Dermis microvascular lymphatic vessel endothelial cell (primary cell): Measurements from ENCODE around the gene LENEP. TPM values are rescaled to one million over a fixed set of nuclear protein-coding genes. Genes with fewer than 3 reads are reported as not detected.

Experiments used
- DNase-seq, 2 donors: peaks; one replicate each; pipeline versions ENCODE4 v3.0.0 to v3.0.0-alpha.2; 2010; ENCODE audit warnings: low read depth in 2 of 2
- total RNA-seq: library from RNA; depleted of rRNA; stranded (reverse); fragments of >200 nt; gene quantifications from 2 replicates; pipeline ENCODE4 v1.2.1, GENCODE V29; 2014

The LENEP gene
- total RNA-seq, 1 donor from 2014 or later: 0.13 TPM

DNA sequence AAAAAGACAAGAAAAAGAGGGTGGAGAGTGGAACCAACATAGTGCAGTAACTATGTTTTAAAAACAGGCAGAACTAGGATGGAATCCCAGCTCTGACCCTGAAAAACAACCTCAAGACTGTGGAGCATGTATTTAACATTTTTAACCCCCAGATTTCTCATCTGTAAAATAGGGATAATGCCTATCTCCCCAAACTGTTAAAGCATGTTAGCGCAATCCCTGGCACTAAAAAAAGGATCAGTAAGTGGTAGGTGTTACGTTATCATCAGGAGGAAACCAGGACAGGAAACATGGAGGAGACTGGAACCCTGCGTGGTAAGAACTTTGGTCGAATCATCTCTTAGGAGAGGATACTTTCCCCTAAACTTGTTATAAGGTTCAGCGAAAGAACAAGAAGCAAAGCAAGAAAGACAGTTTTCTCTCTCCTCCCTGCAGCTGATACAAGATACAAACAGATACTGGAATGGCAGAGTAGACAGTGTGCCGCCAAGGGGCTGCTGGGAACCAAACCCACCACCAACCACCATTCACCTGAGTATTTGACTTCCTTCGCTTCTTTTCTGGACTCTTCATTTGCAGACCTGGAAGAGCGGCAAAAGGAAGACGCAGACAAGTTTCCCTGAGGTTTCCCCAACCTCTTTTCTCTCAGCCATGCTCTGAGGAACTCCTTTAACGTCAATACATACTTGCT, 32.8 kb upstream of the LENEP start:
- DNase-seq: no peak

DNA sequence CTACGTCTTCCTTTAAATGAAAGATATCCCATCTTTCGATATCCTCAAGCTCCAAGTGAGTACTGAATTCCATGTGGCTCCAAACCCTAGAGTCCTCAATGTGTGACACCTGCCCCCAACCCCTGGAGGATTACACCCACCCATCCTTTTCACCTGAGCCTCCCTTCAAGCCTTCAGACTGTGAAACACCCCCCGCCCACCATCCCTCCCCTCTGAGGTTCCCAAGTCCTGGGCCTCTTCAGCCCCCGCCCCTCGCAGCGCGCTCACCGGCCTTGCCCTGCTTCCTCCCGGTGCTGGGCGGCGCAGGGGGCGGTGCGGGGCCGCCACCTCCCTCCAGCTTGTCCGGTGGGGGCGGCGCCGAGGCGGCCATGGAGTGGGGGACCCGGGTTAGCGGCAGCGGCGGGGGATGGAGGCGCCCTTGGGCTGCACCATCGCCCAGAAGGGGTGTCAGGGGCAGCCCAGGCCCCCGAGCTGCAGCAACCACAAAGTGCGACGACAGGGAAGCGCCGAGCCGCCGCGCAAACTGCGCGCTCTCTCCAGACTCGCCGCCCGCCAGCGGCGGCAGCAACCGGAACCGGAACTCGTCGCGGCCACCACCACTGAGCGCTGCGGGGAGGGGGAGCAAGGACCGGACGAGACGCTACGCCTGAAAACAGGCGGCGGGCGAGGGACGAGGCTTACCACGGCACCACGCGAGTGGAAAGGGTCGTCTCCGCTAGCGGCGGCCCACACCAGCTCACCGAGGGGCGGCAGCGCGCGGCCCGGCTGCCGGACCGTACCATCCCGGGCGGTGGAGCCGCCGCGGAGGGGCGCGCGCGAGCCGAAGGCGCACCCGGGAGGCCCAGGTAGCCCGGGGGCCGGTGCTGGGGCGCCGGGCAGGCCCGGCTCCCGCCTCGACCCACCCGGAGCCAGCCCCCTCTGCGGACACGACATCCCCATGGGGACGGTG, 31.9 kb upstream of the LENEP start, which contains the start of gene PYGO2:
PYGO2 (minus strand) TSS at position 576 of the 949 bp plus-strand sequence; CDS start at position 370, 206 bp downstream.
- DNase-seq: peak; percentile 52 to 82

DNA sequence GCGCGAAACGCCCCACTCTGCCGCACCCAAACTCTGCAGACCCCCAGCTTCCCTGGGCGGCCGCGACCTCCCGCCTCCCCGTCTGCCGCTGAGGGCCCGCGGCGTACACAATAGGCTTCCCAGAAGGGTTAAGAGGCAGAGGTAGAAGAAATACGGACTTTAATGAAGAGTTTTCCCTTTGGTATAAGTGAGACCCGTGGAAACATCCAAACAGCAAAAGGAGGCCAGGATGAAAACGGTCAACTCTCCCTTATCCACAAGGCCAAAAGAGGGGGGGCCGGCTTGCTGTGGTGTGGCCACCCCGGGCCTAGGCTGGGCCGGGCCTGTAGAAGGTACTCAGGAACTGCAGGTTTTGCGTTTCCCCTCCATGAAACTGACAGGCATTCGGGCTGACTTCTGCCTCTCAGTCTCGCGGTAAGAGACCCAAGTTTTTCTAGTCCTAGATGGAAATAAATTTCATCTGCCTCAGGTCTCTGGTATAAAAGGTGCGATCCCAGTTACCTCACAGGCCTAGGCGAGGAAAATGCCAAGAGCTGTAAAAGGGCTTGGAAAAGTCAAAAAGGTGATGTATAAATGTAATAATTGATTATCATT, 31.1 kb upstream of the LENEP start:
- no peak for DNase-seq

DNA sequence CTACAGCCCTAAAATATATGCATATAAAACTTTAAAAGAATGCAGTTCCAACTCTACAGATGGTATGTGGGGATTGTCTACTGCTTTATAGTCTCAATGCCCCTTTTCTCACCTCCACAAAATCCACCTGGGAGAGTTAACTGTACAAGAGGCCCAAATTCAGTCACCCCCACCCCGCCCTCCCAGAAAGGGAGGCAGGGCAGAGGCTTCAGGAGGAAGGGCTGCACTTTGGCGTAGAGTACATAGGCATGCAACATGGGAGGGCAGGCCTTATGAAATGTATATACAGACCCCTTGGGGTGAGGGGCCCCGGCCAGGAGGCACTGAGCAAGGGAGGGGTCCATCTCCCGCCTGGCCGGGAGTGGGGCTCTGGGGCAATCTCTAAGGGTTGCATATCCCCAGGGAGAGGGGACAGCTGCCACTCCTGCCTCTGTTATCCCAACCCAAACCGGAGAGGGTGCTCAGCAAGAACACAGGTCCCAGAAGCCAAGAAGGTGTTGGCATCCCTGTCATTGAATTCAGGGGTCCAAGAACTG, 30.5 kb upstream of the LENEP start:
- DNase-seq: no peak

DNA sequence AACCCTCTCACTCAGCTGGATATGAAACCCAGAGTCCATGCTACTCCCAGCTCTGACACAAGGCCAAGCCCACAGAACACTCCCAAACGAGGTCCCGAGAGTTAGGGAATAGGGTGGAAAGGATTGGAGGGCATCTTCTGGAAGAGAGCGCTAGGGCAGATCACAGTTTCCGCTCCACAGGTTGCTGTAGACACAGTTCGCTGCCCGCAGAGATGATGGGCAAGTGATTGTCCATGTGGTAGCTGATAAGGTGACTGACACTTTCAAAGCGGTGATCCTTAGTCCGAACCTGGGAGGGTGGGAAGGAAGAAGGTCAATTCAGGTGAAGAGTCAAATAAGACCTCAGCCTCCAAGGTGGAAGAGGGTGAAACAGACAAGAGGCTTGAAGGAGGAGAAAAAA, 29.7 kb upstream of the LENEP start:
- DNase-seq: no peak

DNA sequence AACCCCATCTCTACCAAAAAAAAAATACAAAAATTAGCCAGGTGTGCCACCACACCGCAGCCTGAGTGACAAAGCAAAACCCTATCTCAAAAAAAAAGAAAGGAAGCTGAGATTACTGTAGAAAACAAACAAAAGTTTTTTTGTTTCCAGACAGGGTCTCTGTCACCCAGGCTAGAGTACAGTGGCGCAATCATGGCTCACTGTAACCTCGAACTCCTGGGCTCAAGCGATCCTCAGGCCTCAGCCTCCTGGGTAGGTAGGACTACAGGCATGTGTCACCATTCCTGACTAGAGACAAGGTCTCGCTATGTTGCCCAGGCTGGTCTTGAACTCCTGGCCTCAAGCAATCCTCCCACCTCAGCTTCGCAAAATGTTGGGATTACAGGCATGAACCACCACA, 29.0 kb upstream of the LENEP start:
- DNase-seq: no peak

DNA sequence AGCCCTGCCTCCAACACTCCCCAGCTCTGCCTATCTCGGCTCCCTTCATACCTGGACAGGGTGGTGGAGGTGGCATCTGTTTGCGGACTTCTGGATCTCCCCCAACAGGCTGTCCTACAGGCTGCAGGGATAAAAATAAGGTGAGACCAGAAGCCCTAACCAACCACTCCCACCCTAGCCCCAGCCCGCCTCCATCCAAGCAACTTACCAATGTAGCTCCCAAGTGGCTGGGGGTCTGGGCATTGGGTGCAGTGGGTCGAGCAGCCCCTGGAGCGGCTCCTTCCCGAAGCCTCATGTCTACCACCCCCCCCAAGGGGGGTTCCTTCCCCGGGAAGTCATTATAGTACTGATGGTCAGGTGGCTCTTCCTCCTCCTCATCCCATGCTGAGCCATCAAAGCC, 27.3 kb upstream of the LENEP start:
- no peak for DNase-seq

DNA sequence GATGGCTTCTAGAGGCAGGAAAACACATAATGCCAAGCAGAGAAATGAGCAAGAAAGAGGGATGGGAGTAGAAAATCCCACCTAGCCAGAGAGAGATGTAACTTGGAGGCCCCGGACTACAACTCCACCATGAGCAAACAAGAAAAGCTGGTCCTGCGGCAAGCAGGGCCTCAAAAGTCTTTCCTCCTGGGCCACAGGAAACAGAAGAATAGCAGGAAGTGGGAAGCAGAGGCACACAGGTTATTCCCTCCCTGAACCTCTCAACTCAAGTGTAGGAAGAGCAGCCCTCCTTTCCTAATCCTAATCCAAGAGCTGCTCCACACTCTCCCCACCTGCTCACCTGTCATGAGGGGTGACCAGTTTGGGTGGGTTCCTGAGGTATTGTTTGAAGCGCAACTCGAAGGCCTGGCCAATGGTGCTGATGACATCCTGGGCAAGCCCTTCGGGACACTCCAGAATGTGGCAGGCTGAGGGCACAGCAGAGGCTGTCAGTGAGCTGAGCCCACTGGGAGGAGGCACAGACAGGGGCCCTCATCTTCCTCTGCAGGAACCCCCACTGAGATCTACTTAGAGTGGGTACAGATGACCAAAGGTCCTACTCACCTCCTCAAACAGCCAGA, 25.9 kb upstream of the LENEP start:
- peak in 1 of 2 donors; percentile 38 for DNase-seq

DNA sequence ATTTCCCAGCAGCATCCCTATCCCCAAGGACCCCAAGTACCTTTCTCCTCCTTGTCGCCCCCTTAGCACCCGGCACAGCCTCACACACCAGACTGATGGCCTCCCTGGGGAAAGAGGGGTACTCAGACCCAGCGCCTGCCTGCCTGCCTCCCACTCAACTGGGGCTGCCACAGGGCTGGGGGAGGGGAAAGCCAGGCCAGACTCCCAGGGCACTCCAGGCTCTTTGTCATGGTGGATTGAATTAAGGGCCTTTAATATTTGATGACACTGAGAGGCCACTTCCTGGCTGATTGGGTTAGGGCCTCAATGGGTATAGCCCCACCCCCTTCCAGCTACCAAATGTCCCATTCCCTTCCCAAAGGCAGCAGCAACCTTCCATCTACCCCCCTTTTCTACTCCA, 24.7 kb upstream of the LENEP start:
- no peak for DNase-seq

DNA sequence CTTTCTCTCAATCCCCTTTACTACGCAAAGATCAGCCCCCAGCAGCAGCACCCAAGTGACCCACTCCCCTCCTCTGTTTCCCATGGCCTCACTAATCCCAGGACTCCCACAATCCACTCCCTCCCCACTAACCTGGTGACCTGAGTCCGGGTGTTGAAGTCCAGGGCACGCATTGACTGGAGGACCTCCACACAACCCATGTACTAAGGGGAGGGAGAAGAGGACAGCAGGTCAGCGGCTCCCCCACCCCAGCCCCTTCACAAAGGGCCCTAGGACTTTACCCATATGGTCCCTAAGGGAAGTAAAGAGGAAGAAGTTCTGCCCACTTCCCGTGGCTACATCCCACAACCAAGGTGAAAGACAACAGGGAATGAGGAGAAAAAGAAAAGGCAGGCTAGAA, 24.1 kb upstream of the LENEP start:
- DNase-seq: no peak

DNA sequence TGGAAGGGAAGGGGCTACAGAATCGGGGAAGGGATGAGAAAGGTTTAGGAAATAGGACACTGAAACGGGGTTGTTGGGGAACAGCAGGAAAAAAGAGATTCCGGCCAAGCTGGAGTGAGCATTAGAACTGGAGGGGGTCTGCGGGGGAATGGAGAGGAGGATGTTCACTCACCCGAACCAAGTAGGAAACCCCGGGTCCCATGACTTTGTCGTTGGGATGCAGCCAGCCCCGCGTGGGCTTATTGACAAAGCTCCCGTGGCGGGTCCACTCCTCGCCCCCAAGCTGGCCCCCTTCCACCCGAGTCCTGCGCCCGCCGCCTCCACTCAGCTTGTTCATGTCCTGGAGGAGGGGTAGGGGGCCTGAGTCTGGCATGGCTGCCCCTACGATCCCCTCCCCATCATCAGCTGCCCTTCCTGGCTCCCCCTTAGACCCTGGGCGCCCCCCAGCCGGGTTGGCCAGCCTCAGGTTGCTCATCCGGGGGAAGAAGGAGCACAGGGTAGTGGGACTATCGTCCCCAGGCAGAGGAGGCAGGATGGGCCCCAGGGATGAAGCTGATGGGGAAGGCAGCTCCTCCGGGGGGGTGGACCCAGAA, 23.4 kb upstream of the LENEP start:
- DNase-seq: peak in 1 of 2 donors; percentile 31

DNA sequence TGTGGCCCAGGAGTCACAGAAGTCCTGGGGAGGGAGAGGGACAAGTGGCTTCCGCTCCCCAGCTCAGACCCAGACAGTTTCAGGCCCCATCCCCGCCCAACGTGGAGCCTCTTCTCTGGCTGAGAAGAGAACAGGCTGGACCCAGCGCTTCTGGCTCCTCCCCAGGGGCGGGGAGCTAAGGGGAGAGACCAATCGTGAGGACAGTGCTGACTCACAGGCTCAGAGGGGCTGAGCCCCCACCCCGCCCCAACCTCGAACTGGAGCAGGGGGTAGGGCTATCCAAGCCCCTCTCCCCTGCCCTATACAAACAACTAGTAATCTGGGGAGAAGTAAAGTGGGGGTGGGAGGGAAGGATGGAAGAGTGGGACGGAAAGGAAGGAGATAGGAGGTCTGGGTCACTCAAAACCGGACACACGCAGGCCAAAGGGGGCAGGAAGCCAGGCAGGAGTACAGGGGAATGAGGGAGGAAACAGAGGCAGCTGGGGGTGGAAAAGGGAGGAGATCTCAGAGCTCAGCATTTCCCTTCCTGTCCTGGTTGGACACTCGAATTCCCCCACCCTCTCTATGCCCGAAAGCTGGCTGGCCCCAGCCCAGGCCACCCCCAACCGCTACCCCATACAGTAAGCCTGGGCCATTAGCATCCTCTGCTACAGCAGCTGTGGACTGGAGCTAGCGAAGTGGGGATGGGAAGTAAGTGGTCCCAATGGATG, 22.6 kb upstream of the LENEP start, which contains the start of gene SHC1:
SHC1 (minus strand) TSS at position 117 of the 710 bp plus-strand sequence. CDS start 221 bp downstream, outside the sequence.
- peak; percentile 94 to 96 for DNase-seq

DNA sequence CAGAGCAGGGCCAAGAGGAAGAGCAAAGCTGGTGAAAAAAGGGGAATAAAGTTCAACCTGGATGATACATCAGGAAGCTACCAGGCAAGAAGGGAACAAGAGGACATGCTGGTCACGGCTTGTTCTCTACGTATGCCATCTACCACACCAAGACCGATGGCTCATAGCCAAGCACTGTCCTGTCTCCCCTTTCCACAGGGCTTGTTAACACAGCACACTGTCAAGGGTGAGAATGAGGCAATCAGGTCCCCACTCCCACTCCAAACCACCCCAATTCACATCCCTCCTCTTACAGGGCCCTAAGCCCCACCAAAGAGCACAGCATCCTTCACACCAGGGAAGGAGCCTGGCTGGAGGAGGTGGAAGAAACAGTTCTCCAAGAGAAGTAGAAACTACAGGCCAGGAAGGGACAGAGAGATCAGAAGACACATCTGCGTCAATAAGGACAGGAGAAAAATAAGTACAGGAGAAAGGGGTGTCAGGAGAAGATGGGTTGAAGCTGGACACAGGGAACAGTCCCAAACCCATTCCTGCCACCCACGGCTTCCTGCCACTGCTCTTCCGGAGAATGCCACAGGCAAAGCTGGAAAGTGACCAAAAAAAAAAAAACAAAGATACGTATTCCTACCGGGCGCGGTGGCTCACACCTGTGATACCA, 21.9 kb upstream of the LENEP start:
- DNase-seq: no peak

DNA sequence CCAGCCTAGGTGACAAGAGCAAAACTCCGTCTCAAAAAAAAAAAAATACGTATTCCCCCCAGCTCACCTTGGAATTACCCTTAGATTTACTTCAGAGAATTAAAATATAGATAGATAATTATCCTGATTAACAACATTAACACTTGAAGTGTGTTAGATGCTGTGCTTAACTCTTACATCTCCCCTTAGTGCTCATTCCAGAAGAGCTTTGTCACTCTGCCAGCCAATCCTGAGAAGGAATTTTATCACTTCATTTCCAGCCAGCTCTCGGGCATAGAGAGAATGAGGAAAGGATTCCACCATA, 21.2 kb upstream of the LENEP start:
- DNase-seq: no peak

DNA sequence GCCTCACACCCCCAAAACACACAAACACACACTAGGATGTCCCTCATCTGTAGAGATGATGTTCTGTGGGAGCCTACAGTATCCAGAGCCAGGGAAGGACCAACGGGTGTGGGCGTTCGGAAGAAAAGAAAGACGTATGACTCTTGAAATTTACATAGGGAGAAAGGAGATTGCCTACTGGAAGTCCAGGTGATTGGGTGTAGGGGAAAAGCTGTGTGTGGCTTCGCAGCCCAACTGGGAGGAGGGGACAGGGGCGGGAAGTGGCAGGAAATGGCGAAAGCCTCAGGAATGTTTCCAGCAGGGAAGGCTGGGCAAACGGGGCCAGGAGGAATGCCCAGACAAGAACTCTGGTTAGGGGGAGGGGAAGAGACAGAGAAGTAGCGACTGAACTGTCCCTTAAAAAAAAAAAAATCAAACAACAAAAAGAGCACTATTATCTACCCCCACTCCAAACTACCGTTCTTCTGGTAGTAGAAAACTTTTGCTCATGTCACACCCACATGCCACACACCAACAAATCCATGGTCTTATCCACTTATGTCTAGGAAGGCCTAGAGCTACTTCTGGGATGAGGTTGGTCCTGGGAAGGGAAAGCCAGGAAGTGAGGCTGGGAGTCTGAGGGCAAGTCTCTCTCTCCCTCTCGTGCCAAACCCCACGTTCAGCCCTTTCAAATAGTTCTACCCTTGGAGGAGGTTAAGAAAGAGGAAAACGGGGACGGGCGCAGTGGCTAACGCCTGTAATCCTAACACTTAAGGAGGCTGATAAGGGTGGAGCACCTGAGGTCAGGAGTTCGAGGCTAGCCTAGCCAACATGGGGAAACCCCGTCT, 20.7 kb upstream of the LENEP start:
- peak in 1 of 2 donors; percentile 91 for DNase-seq

DNA sequence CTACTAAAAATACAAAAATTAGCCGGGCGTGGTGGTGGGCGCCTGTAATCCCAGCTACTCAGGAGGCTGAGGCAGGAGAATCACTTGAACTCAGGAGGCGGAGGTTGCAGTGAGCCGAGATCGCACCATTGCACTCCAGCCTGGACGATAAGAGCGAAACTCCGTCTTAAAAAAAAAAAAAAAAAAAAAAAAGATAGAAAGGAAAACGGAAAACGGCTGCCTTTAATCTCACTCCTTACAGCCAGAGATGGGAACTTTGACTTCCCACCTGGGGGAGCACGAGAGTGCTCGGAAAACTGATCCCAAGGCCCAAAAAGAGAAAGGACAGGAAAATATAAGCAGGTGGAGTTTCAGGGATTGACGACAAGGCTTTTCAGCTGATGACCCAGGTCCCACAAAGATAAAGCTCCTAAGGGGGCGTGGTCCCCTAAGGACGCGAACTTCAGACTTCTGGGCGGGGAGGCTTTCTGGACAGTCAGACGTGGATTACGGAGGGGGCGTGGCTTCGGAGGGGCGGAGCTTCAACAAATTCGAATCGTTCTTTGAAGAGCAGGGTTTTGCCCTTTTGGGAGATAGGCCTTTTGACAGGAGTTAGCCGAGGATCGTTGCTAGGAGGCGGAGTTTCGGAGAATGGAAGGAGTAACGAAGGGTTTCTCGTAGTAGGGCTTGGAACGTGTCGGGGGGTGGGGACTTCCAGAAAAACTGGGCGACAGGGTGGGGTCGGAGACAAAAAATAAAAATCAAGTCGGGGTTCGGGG, 19.9 kb upstream of the LENEP start:
- DNase-seq: peak; percentile 93 to 98

DNA sequence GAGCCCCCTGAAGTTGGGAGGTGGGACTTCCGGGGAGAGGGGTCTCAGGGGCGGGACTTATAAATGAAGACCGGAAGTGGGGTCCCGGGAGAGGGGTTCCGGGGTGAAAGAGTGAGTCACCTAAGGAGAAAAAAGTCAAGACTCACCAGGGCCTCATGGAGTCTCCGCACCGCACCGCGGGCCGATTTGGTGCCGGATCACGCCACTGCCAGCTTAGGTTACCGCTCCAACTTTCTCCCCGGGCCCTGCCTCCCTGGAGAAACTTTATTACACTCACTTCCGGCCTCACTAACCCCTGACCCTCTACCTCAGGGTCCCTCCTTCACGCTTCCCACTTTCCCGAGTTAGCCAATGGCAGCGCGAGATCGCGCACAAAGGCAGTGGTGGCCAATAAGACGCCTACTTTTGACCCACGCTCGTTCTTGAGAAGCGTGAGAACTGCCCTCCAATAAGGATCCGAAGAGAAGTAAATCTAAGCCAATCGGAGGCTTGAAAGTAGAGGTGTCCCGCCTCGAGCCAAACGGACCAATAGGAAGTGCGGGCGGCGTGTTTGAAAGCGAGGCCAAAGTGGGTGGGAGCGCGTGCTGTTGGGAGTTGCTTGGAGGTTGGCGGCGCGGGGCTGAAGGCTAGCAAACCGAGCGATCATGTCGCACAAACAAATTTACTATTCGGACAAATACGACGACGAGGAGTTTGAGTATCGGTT, 19.1 kb upstream of the LENEP start, which contains the start of gene CKS1B:
CKS1B (plus strand) TSS at position 580 of the 706 bp plus-strand sequence; CDS start at position 645, 65 bp downstream.
- peak; percentile 100 for DNase-seq
